GM12892 (cell line): ENCODE measurements around the gene NPFFR1.

Experiments used
- POLR2A ChIP-seq: IDR thresholded peaks from 2 replicates; pipeline ENCODE4 v1.6.1; 2011; ENCODE audit warnings: low read depth, low read length, control low read depth
- POLR2AphosphoS5 ChIP-seq: IDR thresholded peaks from 2 replicates; pipeline ENCODE4 v1.6.1; 2011; ENCODE audit warnings: low read depth, low read length, control low read depth
- TAF1 ChIP-seq: IDR thresholded peaks from 2 replicates; pipeline ENCODE4 v1.6.1; 2011; ENCODE audit warnings: low read depth, mild to moderate bottlenecking, control low read depth, low read length, borderline replicate concordance

DNA sequence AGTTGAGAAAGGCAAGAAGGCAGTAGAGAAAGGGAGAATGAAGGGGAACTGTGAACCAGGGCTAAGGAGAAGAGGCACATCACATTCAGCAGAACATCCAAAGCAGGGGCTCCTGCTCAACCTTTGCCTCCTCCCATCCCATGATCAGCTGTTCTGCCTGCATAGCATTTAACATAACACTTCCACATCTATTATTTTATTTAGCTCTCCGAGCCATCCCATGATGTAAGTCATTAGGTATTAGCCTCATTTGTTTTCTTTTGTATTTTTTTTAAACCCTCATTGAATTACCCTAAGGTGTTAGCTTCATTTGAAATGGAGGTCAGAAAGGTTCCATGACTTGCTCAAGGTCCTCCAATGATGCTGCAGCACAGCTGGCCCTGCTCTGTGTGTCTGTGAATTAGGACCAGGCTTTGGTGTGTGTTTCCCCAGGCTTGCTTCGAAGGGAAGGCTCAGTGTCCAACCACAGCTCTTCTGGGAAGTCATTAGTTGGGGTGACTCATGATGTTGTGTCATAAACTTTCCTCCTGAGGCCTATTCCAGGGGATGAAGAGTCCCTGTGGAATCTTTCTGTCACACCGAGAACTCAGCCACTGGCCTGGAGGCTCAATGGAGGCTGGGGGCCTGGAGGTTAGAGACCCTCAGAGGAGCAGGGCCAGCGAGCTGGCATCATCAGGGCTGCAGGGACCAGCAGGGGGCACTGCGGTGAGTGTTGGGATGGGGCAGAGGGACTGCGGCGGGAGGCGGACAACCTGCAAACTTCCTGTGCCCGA lies 16.5 kb downstream of the NPFFR1 start:
- TF ChIP-seq POLR2AphosphoS5 (no peak), POLR2A (no peak), TAF1 (no peak)
